ENCODE results near the gene ICE1.

- no peak for TF ChIP-seq CTCF (IDR thresholded peaks at IDR 0.05; ENCODE audit: low read length)
- TF ChIP-seq EZH2 (optimal IDR thresholded peaks at IDR 0.05; ENCODE audit: low read depth, low read length) = no peak
- no peak for TF ChIP-seq EZH2phosphoT487 (IDR thresholded peaks at IDR 0.05; ENCODE audit: low read length)
Observed at GRCh38 chr5:5456858-5457257, 34.4 kb downstream of the ICE1 start.

Measured in MM.1S (cell line).